ENCODE results near the gene ZNF117. TPM values are rescaled to one million over a fixed set of nuclear protein-coding genes. Genes with fewer than 3 reads are reported as not detected.

Gene ZNF117
- total and polyA plus RNA-seq, 9 of the 15 experiments (the other 6 are each of a cell fraction or from before 2014, with no cell fraction given): 2.5 to 18.9 (median 14.1) TPM

- Histone ChIP-seq H3K9me1 (ENCODE audit: control insufficient read depth, insufficient read depth, low read length) (no peaks in the 10 kb centered on the region), H4K20me1 (replicated peaks; ENCODE audit: control insufficient read depth, insufficient read depth, low read length) (no peaks in the 10 kb centered on the region), H3K27me3 (ENCODE audit: control insufficient read depth in 2 of 2, insufficient read depth in 2 of 2, low read length in 2 of 2) (no peaks in the 10 kb centered on the region), H3K9me3 (replicated peaks; ENCODE audit: control insufficient read depth, insufficient read depth, low read depth, low read length) (peaks cover 75% of the 10 kb centered on the region), H3K4me3 (no peak overlapping the region), H2AFZ (ENCODE audit: low read depth, low read length) (no peak overlapping the region), H3K27ac (ENCODE audit: extremely low read depth, low read depth, low read length) (no peak overlapping the region), H3K36me3 (ENCODE audit: control insufficient read depth, insufficient read depth, low read length) (peaks cover 42% of the 10 kb centered on the region), H3K4me1 (replicated peaks in 1 of 2; ENCODE audit: control insufficient read depth in 2 of 2, insufficient read depth in 2 of 2, low read length in 2 of 2) (peaks cover 14 to 23% of the 10 kb centered on the region in 2 experiments; a peak in 4 of 5 replicates), H3K9ac (ENCODE audit: insufficient read depth in 1 of 2, low read depth in 2 of 2, low read length in 2 of 2) (no peak overlapping the region), H3K4me2 (ENCODE audit: insufficient read depth, low read length) (no peak overlapping the region), H3K79me2 (ENCODE audit: control insufficient read depth, insufficient read depth, low read length) (peaks cover 34% of the 10 kb centered on the region)
- FAIRE-seq (no peak), ATAC-seq (no peak), DNase-seq (ENCODE audit: extremely low read depth in 1 of 4, low spot score in 3 of 4) (no peak)
- in situ Hi-C loops (cut with MboI): no loop called here
- intact Hi-C loops (cut with micrococcal nuclease): loop anchor here (5.0 kb wide), 2 partner anchors 44 to 94 kb away; partner anchors contain the start of gene ZNF273
- POLR2A ChIA-PET: no interaction called here
- TF ChIP-seq ZNF584 (CRISPR knock-in tag; IDR thresholded peaks at IDR 0.05; ENCODE audit: low read depth) (0 out of 2 replicates have a peak, but pooled peaks have one; percentile 47), IRF9 (tag; IDR thresholded peaks at IDR 0.05) (no peak)
- 94% methylated on average over 2 of the region's 2 CpGs for WGBS (ENCODE audit: insufficient coverage, low coverage, missing lambda C conversion rate)
- BruUV-seq (replicated peaks): no TSS peak
- CTCF ChIA-PET (ENCODE audit: low intra/inter-chr PET ratio): no interaction called here
These were observed 5.5 kb upstream of the ZNF117 start for GRCh38 chr7:64996305-64996704.

- ATAC-seq (no peak), DNase-seq (ENCODE audit: extremely low read depth in 1 of 4, low spot score in 3 of 4) (no peak), FAIRE-seq (no peak)
- POLR2A ChIA-PET: interaction anchor here (1.1 kb wide), 1 partner anchor 11 kb away, joined by 5 read pairs; no protein-coding TSS in a partner anchor
- H4K20me1 ChIP-seq (replicated peaks; ENCODE audit: control insufficient read depth, insufficient read depth, low read length): no peaks in the 10 kb centered on the region
- H2AFZ ChIP-seq (ENCODE audit: low read depth, low read length): no peak overlapping the region
- peaks cover 77% of the 10 kb centered on the region for H3K9me3 ChIP-seq (replicated peaks; ENCODE audit: control insufficient read depth, insufficient read depth, low read depth, low read length)
- peaks cover 34% of the 10 kb centered on the region for H3K36me3 ChIP-seq (ENCODE audit: control insufficient read depth, insufficient read depth, low read length)
- H3K27me3 ChIP-seq (ENCODE audit: control insufficient read depth in 2 of 2, insufficient read depth in 2 of 2, low read length in 2 of 2): no peaks in the 10 kb centered on the region
- WGBS (ENCODE audit: insufficient coverage, low coverage, missing lambda C conversion rate): 97% methylated on average over 7 of the region's 7 CpGs
- no peak overlapping the region for H3K4me2 ChIP-seq (ENCODE audit: insufficient read depth, low read length)
- no peak overlapping the region for H3K27ac ChIP-seq (ENCODE audit: extremely low read depth, low read depth, low read length)
- no peak overlapping the region for H3K9ac ChIP-seq (ENCODE audit: insufficient read depth in 1 of 2, low read depth in 2 of 2, low read length in 2 of 2)
- no peak overlapping the region for H3K4me3 ChIP-seq
- in situ Hi-C loops (cut with MboI) (no loop called here), intact Hi-C loops (cut with micrococcal nuclease) (no loop called here)
- peaks cover 22% of the 10 kb centered on the region for H3K79me2 ChIP-seq (ENCODE audit: control insufficient read depth, insufficient read depth, low read length)
- CTCF ChIA-PET (ENCODE audit: low intra/inter-chr PET ratio): no interaction called here
- peaks cover 3 to 7% of the 10 kb centered on the region in 2 experiments; a peak in 4 of 5 replicates for H3K4me1 ChIP-seq (replicated peaks in 1 of 2; ENCODE audit: control insufficient read depth in 2 of 2, insufficient read depth in 2 of 2, low read length in 2 of 2)
- no TSS peak for BruUV-seq (replicated peaks)
- H3K9me1 ChIP-seq (ENCODE audit: control insufficient read depth, insufficient read depth, low read length): no peaks in the 10 kb centered on the region
- no peak for TF ChIP-seq MTA3 (IDR thresholded peaks at IDR 0.05; ENCODE audit: borderline replicate concordance)
- TF ChIP-seq ARHGAP35 (IDR thresholded peaks at IDR 0.05; ENCODE audit: partially characterized antibody): no peak
- TF ChIP-seq FOXK2 (conservative IDR thresholded peaks at IDR 0.05 in 1 of 2, IDR thresholded peaks at IDR 0.05 in 1 of 2; ENCODE audit: low read depth in 2 of 2): no peak
- no peak for TF ChIP-seq ZNF408 (CRISPR knock-in tag; IDR thresholded peaks at IDR 0.05; ENCODE audit: low read depth)
- TF ChIP-seq FUS (optimal IDR thresholded peaks at IDR 0.05; ENCODE audit: low read depth, low read length): no peak
- no peak for TF ChIP-seq L3MBTL2 (IDR thresholded peaks at IDR 0.05)
- TF ChIP-seq NFYB (IDR thresholded peaks at IDR 0.05; ENCODE audit: extremely low read depth, insufficient read length): no peak
These were observed 3.1 kb upstream of the ZNF117 start for GRCh38 chr7:64993901-64994300.

All from K562 (cell line).